ENCODE data around the gene GUCD1. TPM values are rescaled to one million over a fixed set of nuclear protein-coding genes. Genes with fewer than 3 reads are reported as not detected.

The GUCD1 gene
- total RNA-seq, 1 experiment from 2014 or later, result 48.7 TPM

- DNase-seq (ENCODE audit: low read depth, low spot score) (no peak), ATAC-seq (no peak)
- Histone ChIP-seq H3K27ac (ENCODE audit: low read depth, low read length) (no peak overlapping the region), H2AFZ (ENCODE audit: low read depth, low read length, poor library complexity, severe bottlenecking) (no peak overlapping the region), H3K9me2 (ENCODE audit: insufficient read depth) (no peaks in the 10 kb centered on the region), H4K20me1 (ENCODE audit: insufficient read depth) (no peaks in the 10 kb centered on the region), H3K4me2 (ENCODE audit: low read length) (no peak overlapping the region), H3K9ac (ENCODE audit: low read length) (no peak overlapping the region), H3K27me3 (ENCODE audit: insufficient read depth, low read length) (no peaks in the 10 kb centered on the region), H3K9me3 (ENCODE audit: control insufficient read depth in 1 of 2, insufficient read depth in 1 of 2, low read depth in 1 of 2, low read length in 2 of 2) (no peaks in the 10 kb centered on the region), H3K36me3 (ENCODE audit: control insufficient read depth in 1 of 2, insufficient read depth in 2 of 2, low read length in 2 of 2) (peaks cover 0 to 3% of the 10 kb centered on the region in 2 experiments; a peak in 2 of 4 replicates), H3K4me3 (replicated peaks in 1 of 2; ENCODE audit: low read depth in 1 of 2, low read length in 2 of 2) (no peak overlapping the region), H3K79me2 (ENCODE audit: insufficient read depth, low read length) (no peaks in the 10 kb centered on the region), H3K4me1 (ENCODE audit: control insufficient read depth in 1 of 2, insufficient read depth in 2 of 2, low read length in 2 of 2) (no peaks in the 10 kb centered on the region)
- TF ChIP-seq SIN3A (IDR thresholded peaks at IDR 0.05; ENCODE audit: low read depth), result no peak
- no peak for TF ChIP-seq CTCF (IDR thresholded peaks at IDR 0.05 in 2 of 3, conservative IDR thresholded peaks at IDR 0.05 in 1 of 3; ENCODE audit: borderline replicate concordance in 1 of 3, insufficient read depth in 1 of 3, low read depth in 2 of 3, low read length in 2 of 3)
- no peak for TF ChIP-seq ATF3 (IDR thresholded peaks at IDR 0.05)
- no peak for TF ChIP-seq POLR2AphosphoS5 (IDR thresholded peaks at IDR 0.05; ENCODE audit: low read depth, low read length)
- no peak for TF ChIP-seq EGR1 (IDR thresholded peaks at IDR 0.05; ENCODE audit: low read depth)
- no peak for TF ChIP-seq ZNF274 (IDR thresholded peaks at IDR 0.05; ENCODE audit: low read depth, low read length)
- TF ChIP-seq CBX3 (IDR thresholded peaks at IDR 0.05; ENCODE audit: low read depth), result no peak
- no peak for TF ChIP-seq SP1 (IDR thresholded peaks at IDR 0.05; ENCODE audit: low read depth)
- TF ChIP-seq EZH2 (IDR thresholded peaks at IDR 0.05), result no peak
- TF ChIP-seq TCF7L2 (IDR thresholded peaks at IDR 0.05; ENCODE audit: borderline replicate concordance, extremely low read depth, insufficient read depth, insufficient read length), result no peak
- TF ChIP-seq CEBPB (IDR thresholded peaks at IDR 0.05; ENCODE audit: low read depth), result no peak
- no peak for TF ChIP-seq REST (IDR thresholded peaks at IDR 0.05; ENCODE audit: low read depth)
- no peak for TF ChIP-seq JUND (IDR thresholded peaks at IDR 0.05)
- TF ChIP-seq SRF (IDR thresholded peaks at IDR 0.05; ENCODE audit: low read depth), result no peak
- no peak for TF ChIP-seq FOSL1 (IDR thresholded peaks at IDR 0.05; ENCODE audit: low read depth)
- TF ChIP-seq EZH2phosphoT487 (IDR thresholded peaks at IDR 0.05; ENCODE audit: borderline replicate concordance), result no peak
- no peak for TF ChIP-seq ELF1 (IDR thresholded peaks at IDR 0.05; ENCODE audit: borderline replicate concordance, low read depth)
- RAD21 ChIA-PET (ENCODE audit: low non-redundant PET in 1 of 2, low total read pairs in 2 of 2, uncharacterized antibody in 2 of 2, unreplicated experiment in 2 of 2), result no interaction called here
- POLR2A ChIA-PET, result no interaction called here
- intact Hi-C loops (cut with micrococcal nuclease), result no loop called here
- CTCF ChIA-PET, result no interaction called here
- BruUV-seq (replicated peaks), result TSS peak; percentile 64
These were observed 14.5 kb downstream of the GUCD1 start for GRCh38 chr22:24540470-24540869.
